SK-N-SH (cell line): ENCODE data around the gene ADGRB2.

Source experiments
- CTCF ChIP-seq: fragments of 200-600 bp; sonication (generic); IDR thresholded peaks from 2 replicates; pipeline ENCODE4 v1.6.1; 2017; ENCODE audit warnings: antibody characterized with exemption, mild to moderate bottlenecking, moderate library complexity
- EP300 ChIP-seq, 2 experiments: IDR thresholded peaks; 2 replicates each; pipeline versions ENCODE4 v1.4.0 to v1.6.1; 2012; ENCODE audit warnings: borderline replicate concordance in 1 of 2, low read depth in 1 of 2, low read length in 1 of 2
- EZH2phosphoT487 ChIP-seq: fragments of 200-600 bp; sonication (generic); IDR thresholded peaks from 2 replicates; pipeline ENCODE4 v1.6.1; 2017; ENCODE audit warnings: low read depth, mixed run types, mild to moderate bottlenecking, antibody characterized with exemption, moderate library complexity, borderline replicate concordance
- IRF3 ChIP-seq: fragments of 150-350 bp; IDR thresholded peaks from 2 replicates; pipeline ENCODE4 v1.6.1; 2016; ENCODE audit warnings: mild to moderate bottlenecking, low read depth, low read length
- MAX ChIP-seq: IDR thresholded peaks from 2 replicates; pipeline ENCODE4 v1.4.0; 2012; ENCODE audit warnings: low read depth
- NFIC ChIP-seq: IDR thresholded peaks from 2 replicates; pipeline ENCODE4 v1.4.0; 2012; ENCODE audit warnings: borderline replicate concordance
- POLR2AphosphoS5 ChIP-seq: IDR thresholded peaks from 2 replicates; pipeline ENCODE4 v1.6.1; 2012; ENCODE audit warnings: low read depth, low read length
- RCOR1 ChIP-seq: fragments of 150-350 bp; IDR thresholded peaks from 2 replicates; pipeline ENCODE4 v1.6.1; 2017; ENCODE audit warnings: antibody characterized with exemption, low read length
- RFX5 ChIP-seq: IDR thresholded peaks from 2 replicates; pipeline ENCODE4 v1.6.1; 2012; ENCODE audit warnings: mild to moderate bottlenecking, improper control_type of control experiment, low read length
- SIN3A ChIP-seq: IDR thresholded peaks from 2 replicates; pipeline ENCODE4 v1.6.1; 2012; ENCODE audit warnings: low read depth, mild to moderate bottlenecking, low read length, moderate library complexity, borderline replicate concordance
- SMC3 ChIP-seq: IDR thresholded peaks from 2 replicates; pipeline ENCODE4 v1.6.1; 2012; ENCODE audit warnings: low read depth, low read length, improper control_type of control experiment
- TAF1 ChIP-seq: IDR thresholded peaks from 2 replicates; pipeline ENCODE4 v1.6.1; 2012; ENCODE audit warnings: low read depth, mild to moderate bottlenecking, low read length, moderate library complexity, borderline replicate concordance
- USF1 ChIP-seq: IDR thresholded peaks from 2 replicates; pipeline ENCODE4 v1.4.0; 2012; ENCODE audit warnings: low read depth, borderline replicate concordance
- TF ChIP-seq, protein P1 (sequence below): IDR thresholded peaks from 2 replicates; pipeline ENCODE4 v1.6.1; 2012; ENCODE audit warnings: mild to moderate bottlenecking, low read depth, low read length, moderate library complexity

- TF ChIP-seq EP300 (IDR thresholded peaks at IDR 0.05; ENCODE audit: borderline replicate concordance in 1 of 2, low read depth in 1 of 2, low read length in 1 of 2) (no peak), CTCF (no peak), USF1 (no peak), POLR2AphosphoS5 (no peak), SMC3 (no peak), EZH2phosphoT487 (no peak), NFIC (no peak), TAF1 (no peak), IRF3 (no peak), RFX5 (no peak), RCOR1 (no peak), SIN3A (no peak), MAX (no peak)
- TF ChIP-seq, protein P1, sequence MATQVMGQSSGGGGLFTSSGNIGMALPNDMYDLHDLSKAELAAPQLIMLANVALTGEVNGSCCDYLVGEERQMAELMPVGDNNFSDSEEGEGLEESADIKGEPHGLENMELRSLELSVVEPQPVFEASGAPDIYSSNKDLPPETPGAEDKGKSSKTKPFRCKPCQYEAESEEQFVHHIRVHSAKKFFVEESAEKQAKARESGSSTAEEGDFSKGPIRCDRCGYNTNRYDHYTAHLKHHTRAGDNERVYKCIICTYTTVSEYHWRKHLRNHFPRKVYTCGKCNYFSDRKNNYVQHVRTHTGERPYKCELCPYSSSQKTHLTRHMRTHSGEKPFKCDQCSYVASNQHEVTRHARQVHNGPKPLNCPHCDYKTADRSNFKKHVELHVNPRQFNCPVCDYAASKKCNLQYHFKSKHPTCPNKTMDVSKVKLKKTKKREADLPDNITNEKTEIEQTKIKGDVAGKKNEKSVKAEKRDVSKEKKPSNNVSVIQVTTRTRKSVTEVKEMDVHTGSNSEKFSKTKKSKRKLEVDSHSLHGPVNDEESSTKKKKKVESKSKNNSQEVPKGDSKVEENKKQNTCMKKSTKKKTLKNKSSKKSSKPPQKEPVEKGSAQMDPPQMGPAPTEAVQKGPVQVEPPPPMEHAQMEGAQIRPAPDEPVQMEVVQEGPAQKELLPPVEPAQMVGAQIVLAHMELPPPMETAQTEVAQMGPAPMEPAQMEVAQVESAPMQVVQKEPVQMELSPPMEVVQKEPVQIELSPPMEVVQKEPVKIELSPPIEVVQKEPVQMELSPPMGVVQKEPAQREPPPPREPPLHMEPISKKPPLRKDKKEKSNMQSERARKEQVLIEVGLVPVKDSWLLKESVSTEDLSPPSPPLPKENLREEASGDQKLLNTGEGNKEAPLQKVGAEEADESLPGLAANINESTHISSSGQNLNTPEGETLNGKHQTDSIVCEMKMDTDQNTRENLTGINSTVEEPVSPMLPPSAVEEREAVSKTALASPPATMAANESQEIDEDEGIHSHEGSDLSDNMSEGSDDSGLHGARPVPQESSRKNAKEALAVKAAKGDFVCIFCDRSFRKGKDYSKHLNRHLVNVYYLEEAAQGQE: no peak
These were observed 86.7 kb downstream of the ADGRB2 start for GRCh38 chr1:31677401-31677800.
